AG10803 (cell line): ENCODE data around the gene ROPN1L.
"Not testable (repeated sequence)": the region's sequence is repeated elsewhere in the genome, so short reads cannot be mapped to it uniquely, and the experiment has no call there.

Experiments
- DNase-seq: peaks from one replicate; pipeline ENCODE4 v3.0.0; 2010; ENCODE audit warnings: low read depth
- H3K4me3 ChIP-seq: 2 replicates; pipeline ENCODE4 v1.5.1; 2011; ENCODE audit warnings: mild to moderate bottlenecking, low read length, control low read depth
- CTCF ChIP-seq: conservative IDR thresholded peaks from 2 replicates; pipeline ENCODE4 v1.5.1; 2011; ENCODE audit warnings: mild to moderate bottlenecking, low read length, control low read depth, inconsistent platforms

ROPN1L gene

GRCh38 chr5:10441083-10441991, at the start of gene ROPN1L:
ROPN1L (plus strand) TSS chr5:10441879; CDS start chr5:10442168, 289 bp downstream.
- DNase-seq = peak; percentile 80
- peak within 1 kb of the TSS; percentile 80 for H3K4me3 ChIP-seq
- no peak for TF ChIP-seq CTCF

- DNase-seq = peak; percentile 51
- not testable (repeated sequence) for H3K4me3 ChIP-seq
These were observed 48.9 kb upstream of the ROPN1L start for GRCh38 chr5:10392567-10393328.

GRCh38 chr5:10393491-10393890, 48.2 kb upstream of the ROPN1L start:
- no peak for TF ChIP-seq CTCF
- H3K4me3 ChIP-seq = no peak overlapping the region
- DNase-seq = peak; percentile 64

- TF ChIP-seq CTCF = no peak
- DNase-seq = no peak
- H3K4me3 ChIP-seq = no peak overlapping the region
These were observed 45.1 kb upstream of the ROPN1L start for GRCh38 chr5:10396552-10396951.

GRCh38 chr5:10399839-10400238, 41.8 kb upstream of the ROPN1L start:
- H3K4me3 ChIP-seq = no peak overlapping the region
- DNase-seq = no peak
- no peak for TF ChIP-seq CTCF

GRCh38 chr5:10400411-10400810, 41.3 kb upstream of the ROPN1L start:
- no peak for TF ChIP-seq CTCF
- no peak overlapping the region for H3K4me3 ChIP-seq
- DNase-seq = no peak

- DNase-seq = peak; percentile 86
- TF ChIP-seq CTCF = no peak
- no peak overlapping the region for H3K4me3 ChIP-seq
These were observed 40.8 kb upstream of the ROPN1L start for GRCh38 chr5:10400831-10401230.
